Keratinocyte (primary cell): ENCODE data around the gene ZC3H10.
A peak's percentile ranks its signal among the peaks of the same experiment; 100 is the strongest.

Experiments used
- CTCF ChIP-seq, 3 experiments: IDR thresholded peaks in 1 of 3; conservative IDR thresholded peaks in 1 of 3; optimal IDR thresholded peaks in 1 of 3; 2 replicates in 2 of 3; 3 replicates in 1 of 3; pipeline versions ENCODE3 to v1.5.1; 2011; ENCODE audit warnings: low read length in 3 of 3, mild to moderate bottlenecking in 3 of 3, moderate library complexity in 2 of 3, control low read depth in 1 of 3, inconsistent platforms in 1 of 3; ENCODE audit not compliant: insufficient read depth in 2 of 3; ENCODE audit errors: extremely low read depth in 1 of 3
- EZH2 ChIP-seq: IDR thresholded peaks from one replicate; pipeline ENCODE4 v1.6.1; 2012; ENCODE audit warnings: inconsistent platforms, mild to moderate bottlenecking, low read length, moderate library complexity

- TF ChIP-seq CTCF (optimal IDR thresholded peaks at IDR 0.05 in 1 of 3, IDR thresholded peaks at IDR 0.05 in 1 of 3, conservative IDR thresholded peaks at IDR 0.05 in 1 of 3; ENCODE audit: extremely low read depth in 1 of 3, insufficient read depth in 2 of 3, low read length in 3 of 3) (peak in 1 of 3 experiments; percentile 18), EZH2 (no peak)
These were observed 13.1 kb upstream of the ZC3H10 start for GRCh38 chr12:56104815-56105608.
